ENCODE measurements around the gene LRP8. TPM values are rescaled to one million over a fixed set of nuclear protein-coding genes. Genes with fewer than 3 reads are reported as not detected.

Gene LRP8
- 1 to 10 TPM in 2 of 4 donors, under 1 TPM in 2; 0.36 to 4.2 (median 1.4) TPM for total RNA-seq

- H3K4me1 ChIP-seq, result peaks cover 8 to 18% of the 10 kb centered on the region in 2 donors
- ATAC-seq, result peak; percentile 44 to 47
- intact Hi-C loops (cut with DNase I; ENCODE audit: low total_unique reads) (no loop called here), in situ Hi-C loops (cut with MboI; ENCODE audit: low sequenced_read_pairs in 4 of 4) (no loop called here)
- no peaks in the 10 kb centered on the region for H3K36me3 ChIP-seq
- no peaks in the 10 kb centered on the region for H3K27me3 ChIP-seq
- H3K4me3 ChIP-seq, result peak within 1 kb of the TSS; percentile 74 to 79 (median 78)
- peak within 1 kb of the TSS in 1 of 4 donors; percentile 85 for H3K27ac ChIP-seq
- TF ChIP-seq POLR2A (IDR thresholded peaks at IDR 0.05), result no peak
- TF ChIP-seq CTCF (IDR thresholded peaks at IDR 0.05 in 4 of 5, conservative IDR thresholded peaks at IDR 0.05 in 1 of 5), result no peak
- DNase-seq, result peak; percentile 27 to 36
- no peaks in the 10 kb centered on the region for H3K9me3 ChIP-seq
Observed at GRCh38 chr1:53328009-53328461, at the start of gene LRP8. LRP8 (minus strand) TSS chr1:53328070; CDS start chr1:53327912, 158 bp downstream.

GRCh38 chr1:53377438-53377841 is 49.6 kb upstream of the LRP8 start:
- no peaks in the 10 kb centered on the region for H3K27me3 ChIP-seq

GRCh38 chr1:53376742-53377437 is 49.0 kb upstream of the LRP8 start:
- H3K9me3 ChIP-seq, result no peaks in the 10 kb centered on the region
- H3K36me3 ChIP-seq, result no peaks in the 10 kb centered on the region
- no peaks in the 10 kb centered on the region for H3K4me1 ChIP-seq
- ATAC-seq (no peak), DNase-seq (no peak)
- intact Hi-C loops (cut with DNase I; ENCODE audit: low total_unique reads) (no loop called here), in situ Hi-C loops (cut with MboI; ENCODE audit: low sequenced_read_pairs in 4 of 4) (no loop called here)
- TF ChIP-seq POLR2A (IDR thresholded peaks at IDR 0.05) (no peak), CTCF (IDR thresholded peaks at IDR 0.05 in 4 of 5, conservative IDR thresholded peaks at IDR 0.05 in 1 of 5) (no peak)
- no peak overlapping the region for H3K27ac ChIP-seq
- no peak overlapping the region for H3K4me3 ChIP-seq
- no peaks in the 10 kb centered on the region for H3K27me3 ChIP-seq

More at GRCh38 chr1:53377438-53377841, 49.6 kb upstream of the LRP8 start:
- Histone ChIP-seq H3K36me3 (no peaks in the 10 kb centered on the region), H3K27ac (no peak overlapping the region), H3K9me3 (no peaks in the 10 kb centered on the region), H3K4me3 (no peak overlapping the region), H3K4me1 (no peaks in the 10 kb centered on the region)
- ATAC-seq, result no peak
- intact Hi-C loops (cut with DNase I; ENCODE audit: low total_unique reads), result no loop called here
- DNase-seq, result no peak
- TF ChIP-seq CTCF (IDR thresholded peaks at IDR 0.05 in 4 of 5, conservative IDR thresholded peaks at IDR 0.05 in 1 of 5), result no peak
- TF ChIP-seq POLR2A (IDR thresholded peaks at IDR 0.05), result no peak
- in situ Hi-C loops (cut with MboI; ENCODE audit: low sequenced_read_pairs in 4 of 4), result no loop called here

GRCh38 chr1:53376041-53376461 is 48.2 kb upstream of the LRP8 start:
- intact Hi-C loops (cut with DNase I; ENCODE audit: low total_unique reads) (no loop called here), in situ Hi-C loops (cut with MboI; ENCODE audit: low sequenced_read_pairs in 4 of 4) (no loop called here)
- no peak overlapping the region for H3K4me3 ChIP-seq
- H3K4me1 ChIP-seq, result no peaks in the 10 kb centered on the region
- no peaks in the 10 kb centered on the region for H3K27me3 ChIP-seq
- DNase-seq (no peak), ATAC-seq (no peak)
- H3K36me3 ChIP-seq, result no peaks in the 10 kb centered on the region
- no peaks in the 10 kb centered on the region for H3K9me3 ChIP-seq
- TF ChIP-seq CTCF (IDR thresholded peaks at IDR 0.05 in 4 of 5, conservative IDR thresholded peaks at IDR 0.05 in 1 of 5), result no peak
- no peak for TF ChIP-seq POLR2A (IDR thresholded peaks at IDR 0.05)
- no peak overlapping the region for H3K27ac ChIP-seq
